GM10847 (cell line): ENCODE data around the gene IVD.

ENCODE experiments used
- POLR2A ChIP-seq: IDR thresholded peaks from 2 replicates; pipeline ENCODE4 v1.6.1; 2011; ENCODE audit not compliant: insufficient read length; ENCODE audit errors: extremely low read depth

IVD gene

GRCh38 chr15:40389824-40390595 is 15.6 kb upstream of the IVD start:
- no peak for TF ChIP-seq POLR2A

- no peak for TF ChIP-seq POLR2A
These were observed 12.3 kb upstream of the IVD start for GRCh38 chr15:40392986-40393948.

GRCh38 chr15:40397688-40398412 is 7.7 kb upstream of the IVD start:
- TF ChIP-seq POLR2A, result no peak

GRCh38 chr15:40398413-40398873 is 7.2 kb upstream of the IVD start:
- no peak for TF ChIP-seq POLR2A

GRCh38 chr15:40399370-40399769 is 6.2 kb upstream of the IVD start:
- no peak for TF ChIP-seq POLR2A

GRCh38 chr15:40407330-40407990 is 1.9 kb downstream of the IVD start:
- no peak for TF ChIP-seq POLR2A

GRCh38 chr15:40409366-40409765 is 3.8 kb downstream of the IVD start:
- no peak for TF ChIP-seq POLR2A

- TF ChIP-seq POLR2A, result no peak
These were observed 4.9 kb downstream of the IVD start for GRCh38 chr15:40410476-40410875.

- no peak for TF ChIP-seq POLR2A
These were observed 6.6 kb downstream of the IVD start for GRCh38 chr15:40412095-40412759.

GRCh38 chr15:40413036-40413435 is 7.4 kb downstream of the IVD start:
- no peak for TF ChIP-seq POLR2A

GRCh38 chr15:40414816-40415215 is 9.2 kb downstream of the IVD start:
- TF ChIP-seq POLR2A, result no peak

GRCh38 chr15:40415226-40415625 is 9.6 kb downstream of the IVD start:
- TF ChIP-seq POLR2A, result no peak

GRCh38 chr15:40416056-40416455 is 10.5 kb downstream of the IVD start:
- TF ChIP-seq POLR2A, result no peak

GRCh38 chr15:40418126-40418525 is 12.5 kb downstream of the IVD start:
- no peak for TF ChIP-seq POLR2A
